Activated CD8-positive, alpha-beta T cell treated with anti-CD3 and anti-CD28 coated beads, Interleukin-2, amount 10 ng/mL, durations not matched to agents 7 days and 5 days (primary cell): ENCODE results near the gene GBF1. TPM values are rescaled to one million over a fixed set of nuclear protein-coding genes. Genes with fewer than 3 reads are reported as not detected.

Experiments
- ATAC-seq: fragments of 150-1000 bp; cut with Tn5 transposase; one replicate; pipeline ENCODE4 v1.10.0; 2021; ENCODE audit warnings: moderate library complexity
- CTCF ChIA-PET: fragments of 350-600 bp; sonication (Branson Sonifier 250); formaldehyde crosslinking; loops from one replicate; lab custom pipeline; 2021; ENCODE audit warnings: antibody characterized with exemption; lab: Charles Lee
- POLR2A ChIA-PET: fragments of 350-600 bp; sonication (Branson Sonifier 250); formaldehyde crosslinking; loops from one replicate; lab custom pipeline; 2021; ENCODE audit warnings: antibody characterized with exemption; lab: Charles Lee
- DNase-seq: peaks from one replicate; pipeline ENCODE4 v3.0.0-alpha.2; 2020
- H3K27ac Mint-ChIP-seq: one replicate; pipeline ENCODE4 v1.8.0; 2021; ENCODE audit warnings: mild to moderate bottlenecking, mixed read lengths
- H3K27me3 Mint-ChIP-seq: one replicate; pipeline ENCODE4 v1.8.0; 2021; ENCODE audit warnings: low read depth, mixed read lengths
- H3K36me3 Mint-ChIP-seq: one replicate; pipeline ENCODE4 v1.8.0; 2021; ENCODE audit warnings: low read depth, mixed read lengths
- H3K4me1 Mint-ChIP-seq: one replicate; pipeline ENCODE4 v1.8.0; 2021; ENCODE audit warnings: low read depth, mixed read lengths
- H3K4me3 Mint-ChIP-seq: one replicate; pipeline ENCODE4 v1.8.0; 2021; ENCODE audit warnings: mild to moderate bottlenecking, mixed read lengths
- H3K9me3 Mint-ChIP-seq: one replicate; pipeline ENCODE4 v1.8.0; 2022; ENCODE audit warnings: mixed read lengths; ENCODE audit not compliant: insufficient read depth
- total RNA-seq, 2 experiments: library from RNA; stranded (reverse); gene quantifications; one replicate each; pipeline ENCODE4 v1.2.3, GENCODE V29; 2021

The GBF1 gene
- total RNA-seq, 2 experiments from 2014 or later = 39.8 to 42.9 TPM

- ChIA-PET POLR2A (interaction anchor here (1.2 kb wide), 1 partner anchor 36 kb away, joined by 3 read pairs; no protein-coding TSS in a partner anchor), CTCF (interaction anchor here (1.1 to 2.4 kb wide), 4 partner anchors 9 to 65 kb away, joined by 3 to 7 read pairs (median 5); no protein-coding TSS in a partner anchor)
- Mint-ChIP-seq H3K4me3 (no peak overlapping the region), H3K27ac (no peak overlapping the region), H3K27me3 (peaks cover 28% of the 10 kb centered on the region), H3K36me3 (no peaks in the 10 kb centered on the region), H3K9me3 (no peaks in the 10 kb centered on the region), H3K4me1 (peaks cover 31% of the 10 kb centered on the region)
- ATAC-seq (no peak), DNase-seq (no peak)
Measured at GRCh38 chr10:102413806-102414561, 168.7 kb downstream of the GBF1 start.

GRCh38 chr10:102414749-102415148 is 169.4 kb downstream of the GBF1 start:
- H3K36me3 Mint-ChIP-seq = no peaks in the 10 kb centered on the region
- no peak overlapping the region for H3K4me3 Mint-ChIP-seq
- peaks cover 26% of the 10 kb centered on the region for H3K27me3 Mint-ChIP-seq
- H3K9me3 Mint-ChIP-seq = no peaks in the 10 kb centered on the region
- H3K27ac Mint-ChIP-seq = no peak overlapping the region
- CTCF ChIA-PET = no interaction called here
- ATAC-seq = no peak
- no peak for DNase-seq
- H3K4me1 Mint-ChIP-seq = peaks cover 35% of the 10 kb centered on the region
- POLR2A ChIA-PET = no interaction called here

GRCh38 chr10:102416283-102416682 is 171.0 kb downstream of the GBF1 start:
- ChIA-PET POLR2A (no interaction called here), CTCF (no interaction called here)
- no peaks in the 10 kb centered on the region for H3K9me3 Mint-ChIP-seq
- H3K4me1 Mint-ChIP-seq = peaks cover 37% of the 10 kb centered on the region
- ATAC-seq (no peak), DNase-seq (no peak)
- H3K27me3 Mint-ChIP-seq = peaks cover 17% of the 10 kb centered on the region
- H3K4me3 Mint-ChIP-seq = no peak overlapping the region
- no peak overlapping the region for H3K27ac Mint-ChIP-seq
- H3K36me3 Mint-ChIP-seq = no peaks in the 10 kb centered on the region

GRCh38 chr10:102416695-102417094 is 171.4 kb downstream of the GBF1 start:
- no peak for ATAC-seq
- CTCF ChIA-PET = no interaction called here
- Mint-ChIP-seq H3K27ac (no peak overlapping the region), H3K4me3 (no peak overlapping the region), H3K36me3 (no peaks in the 10 kb centered on the region), H3K27me3 (peaks cover 14% of the 10 kb centered on the region), H3K9me3 (no peaks in the 10 kb centered on the region), H3K4me1 (peaks cover 36% of the 10 kb centered on the region)
- POLR2A ChIA-PET = interaction anchor here (1.4 kb wide), 1 partner anchor 16 kb away, joined by 4 read pairs; the partner anchor contains the start of gene CUEDC2
- DNase-seq = no peak

- H3K4me1 Mint-ChIP-seq = peaks cover 42% of the 10 kb centered on the region
- no peak for DNase-seq
- ChIA-PET POLR2A (no interaction called here), CTCF (interaction anchor here (1.0 kb wide), 1 partner anchor 60 kb away, joined by 3 read pairs; no protein-coding TSS in a partner anchor)
- no peak for ATAC-seq
- H3K27ac Mint-ChIP-seq = peak within 1 kb of the TSS; percentile 15
- peak within 1 kb of the TSS; percentile 94 for H3K4me3 Mint-ChIP-seq
- no peaks in the 10 kb centered on the region for H3K9me3 Mint-ChIP-seq
- peaks cover 8% of the 10 kb centered on the region for H3K36me3 Mint-ChIP-seq
- peaks cover 14% of the 10 kb centered on the region for H3K27me3 Mint-ChIP-seq
Measured at GRCh38 chr10:102418622-102419268, 173.4 kb downstream of the GBF1 start, which contains the start of gene PSD. Gene PSD (minus strand): TSS chr10:102418785. CDS start chr10:102417038, 1,747 bp downstream.

GRCh38 chr10:102419269-102420180 is 174.2 kb downstream of the GBF1 start:
- ChIA-PET POLR2A (interaction anchor here (0.9 to 5.6 kb wide), 6 partner anchors 7 to 174 kb away, joined by 3 to 75 read pairs (median 16); partner anchors contain the start of genes C10orf95, CUEDC2, GBF1 and NFKB2), CTCF (interaction anchor here (1.2 to 4.8 kb wide), 8 partner anchors 10 to 189 kb away, joined by 4 to 52 read pairs (median 22); partner anchors contain the start of genes CUEDC2 and NFKB2)
- ATAC-seq (peak; percentile 3), DNase-seq (peak; percentile 82)
- Mint-ChIP-seq H3K4me3 (peak overlapping the region; percentile 94), H3K27me3 (peaks cover 14% of the 10 kb centered on the region), H3K9me3 (no peaks in the 10 kb centered on the region), H3K4me1 (peaks cover 42% of the 10 kb centered on the region), H3K36me3 (peaks cover 12% of the 10 kb centered on the region), H3K27ac (peak overlapping the region; percentile 15)

- H3K27me3 Mint-ChIP-seq = peaks cover 14% of the 10 kb centered on the region
- POLR2A ChIA-PET = interaction anchor here (0.7 to 5.6 kb wide), 10 partner anchors 8 to 175 kb away, joined by 3 to 75 read pairs (median 6); partner anchors contain the start of genes C10orf95, CUEDC2, GBF1 and NFKB2
- no peaks in the 10 kb centered on the region for H3K9me3 Mint-ChIP-seq
- ATAC-seq (no peak), DNase-seq (no peak)
- peaks cover 42% of the 10 kb centered on the region for H3K4me1 Mint-ChIP-seq
- H3K36me3 Mint-ChIP-seq = peaks cover 15% of the 10 kb centered on the region
- H3K27ac Mint-ChIP-seq = peak overlapping the region; percentile 93
- H3K4me3 Mint-ChIP-seq = peak overlapping the region; percentile 94
- CTCF ChIA-PET = interaction anchor here (1.2 to 4.8 kb wide), 9 partner anchors 10 to 190 kb away, joined by 4 to 52 read pairs (median 8); partner anchors contain the start of genes CUEDC2 and NFKB2
Measured at GRCh38 chr10:102420181-102420713, 174.9 kb downstream of the GBF1 start.

- Mint-ChIP-seq H3K36me3 (peaks cover 15% of the 10 kb centered on the region), H3K9me3 (no peaks in the 10 kb centered on the region), H3K4me3 (peak within 1 kb of the TSS; percentile 94), H3K4me1 (peaks cover 42% of the 10 kb centered on the region), H3K27ac (peak within 1 kb of the TSS; percentile 93), H3K27me3 (peaks cover 14% of the 10 kb centered on the region)
- CTCF ChIA-PET = interaction anchor here (1.2 to 4.8 kb wide), 12 partner anchors 11 to 190 kb away, joined by 4 to 52 read pairs (median 12); partner anchors contain the start of genes CUEDC2 and NFKB2
- POLR2A ChIA-PET = interaction anchor here (0.6 to 5.6 kb wide), 11 partner anchors 9 to 176 kb away, joined by 3 to 75 read pairs (median 5); partner anchors contain the start of genes C10orf95, CUEDC2, GBF1 and NFKB2
- peak; percentile 97 for DNase-seq
- peak; percentile 81 for ATAC-seq
Measured at GRCh38 chr10:102420714-102421506, 175.6 kb downstream of the GBF1 start, which contains the start of gene FBXL15. Gene FBXL15 (plus strand): TSS chr10:102420836. CDS start chr10:102421130, 294 bp downstream.

GRCh38 chr10:102421507-102421756 is 176.1 kb downstream of the GBF1 start:
- DNase-seq (no peak), ATAC-seq (no peak)
- Mint-ChIP-seq H3K27me3 (peaks cover 14% of the 10 kb centered on the region), H3K36me3 (peaks cover 15% of the 10 kb centered on the region), H3K27ac (peak overlapping the region; percentile 93), H3K4me1 (peaks cover 42% of the 10 kb centered on the region), H3K9me3 (no peaks in the 10 kb centered on the region), H3K4me3 (peak overlapping the region; percentile 94)
- POLR2A ChIA-PET = interaction anchor here (0.6 to 5.6 kb wide), 9 partner anchors 10 to 81 kb away, joined by 3 to 75 read pairs (median 8); partner anchors contain the start of genes ACTR1A, C10orf95, CUEDC2 and NFKB2
- CTCF ChIA-PET = interaction anchor here (1.2 to 4.8 kb wide), 11 partner anchors 11 to 191 kb away, joined by 3 to 52 read pairs (median 19); partner anchors contain the start of genes C10orf95, CUEDC2 and NFKB2
